GM19324 (cell line): ENCODE data around the gene EFNA5.
"Not testable (repeated sequence)": the region's sequence is repeated elsewhere in the genome, so short reads cannot be mapped to it uniquely, and the experiment has no call there.

Source experiments
- ATAC-seq: cut with Tn5 transposase; IDR thresholded peaks from one replicate; pipeline ENCODE4 v1.9.1; 2021; ENCODE audit warnings: mild to moderate bottlenecking, moderate library complexity; ENCODE audit not compliant: unreplicated experiment, low FRiP score

Gene EFNA5

DNA sequence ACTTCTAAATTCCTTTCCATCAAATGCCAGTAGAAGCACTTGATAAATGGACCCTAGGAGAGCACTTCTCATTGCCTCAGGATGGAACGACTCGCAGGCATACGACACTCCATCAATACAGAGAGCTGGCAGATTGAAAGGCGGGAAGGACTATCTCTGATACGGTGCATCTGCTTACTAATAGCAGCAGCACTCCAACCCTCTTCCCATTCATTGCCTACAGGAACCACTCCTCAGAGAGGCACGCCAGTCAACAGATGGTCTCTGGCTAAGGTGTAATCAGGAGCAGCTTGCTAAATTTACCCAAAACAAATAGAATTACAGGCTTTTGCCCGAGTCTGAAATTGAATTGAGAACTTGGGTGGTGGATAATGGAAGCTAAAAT, 168.1 kb downstream of the EFNA5 start:
- no peak for ATAC-seq

DNA sequence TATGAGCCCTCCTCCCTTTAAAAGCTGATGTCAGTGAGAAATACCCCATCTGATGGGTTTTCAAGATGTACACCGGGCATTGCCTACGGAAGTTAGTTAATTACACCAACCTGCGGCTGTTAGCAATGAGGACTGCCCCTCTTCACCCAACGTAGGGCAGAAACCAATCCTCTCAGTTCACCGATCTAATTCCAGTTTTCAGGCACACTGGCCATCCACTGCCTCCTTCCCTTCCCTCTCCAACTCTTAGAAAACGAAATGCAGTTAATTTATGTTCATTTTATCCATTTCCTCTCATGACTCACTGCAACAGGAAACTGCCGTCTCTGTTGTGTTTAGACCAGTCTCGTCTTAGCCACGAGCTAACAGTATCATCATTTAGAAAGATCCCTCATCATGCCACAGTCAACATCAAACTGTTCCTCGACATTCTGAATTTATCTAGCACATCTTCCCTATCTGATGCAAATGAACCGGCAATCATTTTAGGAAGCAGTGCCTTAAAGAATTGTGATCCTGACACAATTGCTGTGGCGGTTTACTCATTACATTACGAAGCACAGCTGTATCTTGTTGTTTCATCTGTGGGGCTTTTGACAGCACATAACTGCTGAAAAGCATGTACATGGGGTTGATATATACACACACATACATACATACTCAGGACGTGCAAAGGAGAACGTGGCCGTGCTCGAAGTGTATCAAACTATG, 168.6 kb downstream of the EFNA5 start:
- no peak for ATAC-seq

DNA sequence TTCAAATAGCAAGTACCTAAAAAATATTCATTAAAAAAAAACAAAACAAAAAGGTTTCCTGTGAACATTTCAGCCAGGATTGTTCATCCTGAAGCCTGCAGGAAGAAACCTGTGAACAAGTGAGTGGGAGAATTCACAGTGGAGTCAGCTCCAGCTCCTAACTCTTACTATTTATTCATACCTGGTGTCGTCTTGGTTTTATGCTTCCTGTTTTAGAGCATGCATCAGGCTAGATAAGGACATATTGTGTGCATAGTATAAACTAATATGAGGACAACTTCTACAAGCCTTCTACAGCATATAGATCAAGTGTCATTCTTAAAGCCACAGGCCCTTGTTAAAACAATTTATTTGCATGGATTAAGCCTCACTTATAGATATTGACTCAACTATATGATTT, 169.9 kb downstream of the EFNA5 start:
- no peak for ATAC-seq

DNA sequence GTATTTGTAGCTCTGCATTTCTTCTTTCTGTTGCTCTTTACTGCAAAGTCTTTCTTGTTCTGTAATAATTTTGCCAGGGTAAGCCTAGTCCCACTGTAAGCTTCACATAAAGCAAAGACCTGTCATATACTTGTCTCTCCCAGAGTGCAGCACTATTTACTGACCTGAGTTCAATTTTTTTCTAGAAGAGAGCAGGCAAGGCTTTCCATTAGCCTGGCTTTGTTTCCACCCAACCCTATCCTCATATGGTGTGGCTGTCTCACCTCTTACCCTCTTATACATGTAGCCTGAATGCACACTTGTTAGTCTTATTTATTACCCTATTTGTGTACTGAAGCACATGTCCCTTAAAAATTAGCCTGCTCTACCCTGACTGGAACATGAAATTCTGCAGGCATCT, 170.4 kb downstream of the EFNA5 start:
- ATAC-seq, result no peak

DNA sequence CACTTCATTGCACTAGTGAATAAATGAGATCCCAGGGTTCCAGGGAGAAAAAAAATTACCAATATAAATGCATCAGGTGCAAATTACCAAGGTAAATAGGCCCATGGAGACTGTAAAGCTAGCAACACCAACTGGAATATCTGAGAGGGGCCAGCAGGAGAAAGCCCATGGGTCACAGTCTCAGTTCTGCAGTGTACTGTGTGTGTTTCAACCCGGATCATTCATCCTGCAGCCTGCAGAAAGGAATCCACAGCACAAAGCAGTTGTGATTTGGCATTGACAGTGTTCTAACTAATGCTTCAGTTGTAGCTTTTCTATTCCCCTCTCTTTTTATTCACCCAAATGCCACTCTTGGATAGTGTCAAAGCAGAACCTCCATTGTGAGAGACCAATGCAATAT, 171.0 kb downstream of the EFNA5 start:
- no peak for ATAC-seq

DNA sequence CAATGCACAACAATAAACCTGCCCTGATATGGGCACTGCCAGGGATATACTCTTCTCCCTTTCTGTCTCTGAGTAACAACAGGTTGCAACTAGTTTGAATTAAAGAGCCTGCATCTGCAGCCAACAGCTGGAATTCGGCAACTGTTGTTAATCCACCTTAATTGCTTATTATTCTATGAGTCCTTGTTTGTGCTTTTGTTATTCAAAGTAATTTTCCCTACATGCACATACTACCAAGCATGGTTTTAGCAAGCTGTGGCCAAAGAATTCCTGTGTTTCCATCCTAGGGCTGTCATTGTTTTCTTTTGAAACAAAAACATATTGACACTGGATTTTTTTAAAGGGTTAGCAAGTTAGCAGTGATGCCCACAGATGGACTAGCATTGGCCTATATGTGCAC, 171.5 kb downstream of the EFNA5 start:
- no peak for ATAC-seq

DNA sequence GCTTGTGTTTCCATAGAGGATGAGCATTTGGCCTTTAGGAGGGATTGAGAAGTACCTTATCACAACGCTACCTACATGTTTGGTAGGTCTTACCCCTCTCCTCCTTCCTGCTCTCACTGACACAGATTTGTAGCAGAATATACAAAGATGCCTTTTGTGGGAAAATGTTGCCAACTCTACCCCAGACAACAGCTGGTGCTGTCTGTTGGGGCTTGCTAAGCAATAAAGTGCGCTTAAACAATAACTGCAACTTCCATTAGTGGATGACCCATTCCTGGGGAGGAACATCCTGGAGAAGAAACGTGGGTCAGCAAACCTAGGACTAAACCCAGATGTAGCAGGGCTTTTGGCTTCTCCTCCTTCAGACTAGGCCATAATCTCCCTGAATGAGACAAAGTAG, 174.3 kb downstream of the EFNA5 start:
- ATAC-seq, result no peak

DNA sequence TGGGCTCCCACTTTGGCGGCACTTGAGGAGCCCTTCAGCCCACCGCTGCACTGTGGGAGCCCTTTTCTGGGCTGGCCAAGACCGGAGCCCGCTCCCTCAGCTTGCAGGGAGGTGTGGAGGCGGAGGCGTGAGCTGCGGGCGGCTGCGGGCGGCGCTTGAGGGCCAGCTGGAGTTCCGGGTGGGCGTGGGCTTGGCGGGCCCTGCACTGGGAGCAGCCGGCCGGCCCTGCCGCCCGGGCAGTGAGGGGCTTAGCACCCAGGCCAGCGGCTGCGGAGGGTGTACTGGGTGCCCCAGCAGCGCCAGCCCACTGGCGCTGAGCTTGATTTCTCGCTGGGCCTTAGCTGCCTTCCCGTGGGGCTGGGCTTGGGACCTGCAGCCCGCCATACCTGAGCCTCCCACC, 176.6 kb downstream of the EFNA5 start:
- ATAC-seq, result not testable (repeated sequence)

DNA sequence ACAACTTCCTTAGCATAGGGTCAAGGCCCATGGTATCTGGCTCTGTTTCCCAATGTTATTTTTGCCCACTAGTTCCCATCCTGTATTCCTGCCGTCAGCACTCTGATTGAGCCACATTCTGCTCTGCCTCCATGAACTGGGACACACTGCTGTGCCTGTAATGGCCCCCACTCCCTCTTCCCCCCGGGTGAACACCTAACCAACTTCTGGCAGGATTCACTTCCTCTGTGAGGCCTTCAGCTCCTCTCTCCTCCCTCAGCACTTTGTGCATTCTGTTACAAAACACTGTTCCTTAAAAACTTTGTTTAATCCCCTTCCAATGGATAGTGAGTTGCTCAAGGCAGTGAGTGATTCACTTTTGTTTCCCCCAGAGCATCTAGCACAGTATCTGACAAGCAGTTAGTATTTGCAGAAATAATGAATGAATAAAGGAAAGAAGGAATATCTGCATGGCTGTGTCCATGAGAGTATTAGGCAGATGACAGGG, 183.6 kb downstream of the EFNA5 start:
- no peak for ATAC-seq

DNA sequence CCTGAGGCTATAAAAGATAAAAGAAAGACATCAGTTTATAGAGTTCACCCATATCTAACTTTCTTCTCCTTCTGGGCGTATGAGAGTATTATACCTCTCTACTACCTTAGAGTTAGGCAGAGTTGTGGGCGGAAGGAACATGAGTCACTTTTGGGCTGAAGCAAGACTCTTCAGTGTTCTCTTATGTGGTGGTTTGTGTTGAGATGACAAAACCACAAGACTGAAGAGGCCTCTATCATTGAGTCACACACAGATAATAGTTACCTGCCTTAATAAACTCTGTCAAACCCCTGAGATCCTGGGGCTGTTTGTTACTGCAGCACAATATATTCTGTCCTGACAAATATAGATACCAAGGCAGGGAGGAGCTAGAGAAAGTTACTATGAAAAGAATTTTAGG, 184.2 kb downstream of the EFNA5 start:
- ATAC-seq, result peak; percentile 58

DNA sequence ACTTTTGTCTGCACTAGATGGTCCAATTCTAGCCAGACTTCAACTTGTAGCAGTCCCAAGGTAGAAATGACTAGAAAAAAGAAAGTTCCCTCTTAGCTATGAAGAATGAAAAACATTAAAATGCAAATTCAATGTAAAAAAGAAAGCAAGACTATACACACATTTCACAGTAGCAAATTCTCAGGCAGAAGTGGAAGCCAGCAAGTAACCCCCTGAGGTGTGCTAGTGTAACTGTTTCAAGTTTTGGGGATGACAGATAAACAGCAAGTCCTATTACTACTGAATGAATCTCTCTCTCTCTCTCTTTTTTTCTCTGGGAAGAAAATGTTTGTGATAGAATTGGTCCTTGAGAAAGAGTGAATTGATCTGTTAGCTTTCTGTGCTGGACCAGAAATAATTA, 185.6 kb downstream of the EFNA5 start:
- ATAC-seq, result no peak

DNA sequence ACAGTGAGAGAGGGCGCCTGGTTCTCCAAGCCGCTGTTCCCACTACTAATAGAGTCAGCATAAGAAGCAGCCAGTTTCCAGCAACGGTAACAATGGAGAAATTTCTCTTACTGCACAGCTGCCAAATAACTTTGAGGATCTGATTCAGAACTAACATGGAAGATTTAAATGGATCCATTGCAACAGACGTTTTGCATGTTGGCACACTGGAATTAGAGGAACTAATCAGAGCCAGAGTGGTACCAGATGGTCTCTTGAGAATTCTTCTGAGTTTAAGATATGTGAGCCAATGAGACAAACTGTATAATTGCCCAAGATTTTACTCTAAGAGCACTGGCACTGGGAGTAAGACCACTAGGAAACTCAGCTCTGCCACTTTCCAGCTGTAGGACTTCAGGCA, 186.5 kb downstream of the EFNA5 start:
- ATAC-seq, result no peak

DNA sequence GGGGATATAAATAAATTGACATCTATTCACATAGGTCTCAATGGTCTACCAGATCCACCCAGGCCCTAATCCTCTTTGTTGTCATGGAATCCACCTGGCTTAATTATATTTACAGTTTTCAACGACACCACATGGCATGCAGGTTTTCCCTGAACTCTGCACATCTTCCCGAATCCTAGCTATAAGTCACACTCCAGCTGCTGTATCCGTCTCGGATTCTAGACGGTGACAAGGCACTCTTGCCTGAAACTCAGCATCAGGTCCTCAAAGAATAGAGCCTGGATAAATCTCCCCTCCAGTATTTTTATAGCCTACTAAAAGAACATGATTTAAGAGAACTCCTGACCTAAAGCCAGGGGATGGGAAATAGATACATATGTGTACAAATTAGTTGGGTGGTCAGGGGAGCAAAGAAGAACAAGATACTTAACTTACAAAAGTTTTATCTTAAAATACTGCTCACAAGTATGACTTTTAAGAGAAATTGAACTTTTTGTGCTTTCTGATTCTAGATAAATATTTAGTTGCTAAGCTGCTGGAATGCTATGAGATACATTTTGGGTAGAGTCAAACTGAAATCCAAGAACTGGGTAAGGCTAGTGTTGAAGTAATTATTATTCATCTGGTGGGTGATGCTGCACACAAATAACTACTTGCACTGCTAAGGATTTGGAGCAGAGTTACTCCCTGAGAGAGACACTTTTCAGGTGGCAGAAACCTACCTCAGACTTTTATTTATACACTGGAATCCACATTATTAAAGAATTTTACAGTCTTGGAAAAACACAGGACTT, 187.3 kb downstream of the EFNA5 start:
- no peak for ATAC-seq

DNA sequence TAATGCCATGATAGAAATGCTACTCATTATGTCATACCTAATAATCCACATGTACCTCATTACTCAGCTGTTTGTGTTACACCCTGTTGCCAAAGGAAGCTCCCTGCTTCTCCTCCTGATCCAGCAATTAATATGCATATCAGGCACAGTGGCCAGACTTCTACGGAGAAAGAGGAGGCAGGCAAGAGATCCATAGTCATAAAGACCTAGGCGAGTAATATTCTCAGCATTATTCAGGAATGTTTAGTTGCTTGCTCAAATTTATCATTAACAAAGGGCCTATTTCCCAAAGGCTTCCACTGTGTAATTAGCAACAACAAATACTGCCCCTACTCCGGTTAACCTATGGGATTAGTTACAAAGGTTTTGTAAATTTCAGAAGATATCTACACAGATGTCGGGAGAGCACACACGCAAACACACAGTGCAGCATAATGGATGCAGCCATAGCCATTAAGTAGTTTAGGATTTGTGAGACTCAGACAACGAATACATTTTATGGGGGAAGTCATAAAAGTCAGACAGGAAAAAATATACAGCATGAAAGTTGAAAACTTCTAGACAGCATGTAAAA, 192.6 kb downstream of the EFNA5 start:
- no peak for ATAC-seq

DNA sequence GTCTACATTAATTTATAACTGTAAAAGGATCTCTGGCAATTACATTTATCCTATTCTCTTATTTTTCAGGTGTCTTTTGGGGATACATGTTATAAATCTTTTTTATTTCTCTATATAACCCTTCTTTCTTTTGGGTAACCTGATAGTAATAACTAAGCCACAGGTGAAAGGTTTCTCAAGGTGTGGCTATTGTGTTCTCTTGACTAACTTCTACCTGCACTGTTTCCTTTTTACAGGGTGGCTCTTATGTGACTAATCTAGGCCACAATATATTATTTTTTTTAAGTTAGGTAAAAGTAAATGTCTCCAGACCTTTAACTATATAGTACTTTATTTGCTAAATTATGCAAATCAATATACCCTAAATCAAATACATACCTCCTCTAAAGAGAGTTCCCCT, 193.2 kb downstream of the EFNA5 start:
- no peak for ATAC-seq

DNA sequence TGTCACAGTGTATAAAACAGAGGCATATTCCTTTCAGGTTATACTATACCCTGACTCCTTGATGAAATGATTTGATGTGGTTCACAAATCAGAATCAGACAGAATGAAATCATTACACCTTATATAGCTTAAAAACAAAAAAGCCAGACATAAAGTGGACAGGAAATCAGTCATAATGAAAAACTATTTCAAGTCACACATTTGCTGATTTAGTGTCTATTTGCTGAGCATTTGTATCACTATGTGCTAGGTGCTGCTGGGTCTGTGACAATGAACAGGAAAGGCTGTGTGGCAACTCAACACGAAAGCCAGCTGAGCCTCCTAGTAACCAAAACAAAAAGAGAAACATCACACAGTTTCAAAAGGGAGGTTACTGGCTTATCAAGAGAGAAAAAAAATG, 194.0 kb downstream of the EFNA5 start:
- peak; percentile 83 for ATAC-seq

DNA sequence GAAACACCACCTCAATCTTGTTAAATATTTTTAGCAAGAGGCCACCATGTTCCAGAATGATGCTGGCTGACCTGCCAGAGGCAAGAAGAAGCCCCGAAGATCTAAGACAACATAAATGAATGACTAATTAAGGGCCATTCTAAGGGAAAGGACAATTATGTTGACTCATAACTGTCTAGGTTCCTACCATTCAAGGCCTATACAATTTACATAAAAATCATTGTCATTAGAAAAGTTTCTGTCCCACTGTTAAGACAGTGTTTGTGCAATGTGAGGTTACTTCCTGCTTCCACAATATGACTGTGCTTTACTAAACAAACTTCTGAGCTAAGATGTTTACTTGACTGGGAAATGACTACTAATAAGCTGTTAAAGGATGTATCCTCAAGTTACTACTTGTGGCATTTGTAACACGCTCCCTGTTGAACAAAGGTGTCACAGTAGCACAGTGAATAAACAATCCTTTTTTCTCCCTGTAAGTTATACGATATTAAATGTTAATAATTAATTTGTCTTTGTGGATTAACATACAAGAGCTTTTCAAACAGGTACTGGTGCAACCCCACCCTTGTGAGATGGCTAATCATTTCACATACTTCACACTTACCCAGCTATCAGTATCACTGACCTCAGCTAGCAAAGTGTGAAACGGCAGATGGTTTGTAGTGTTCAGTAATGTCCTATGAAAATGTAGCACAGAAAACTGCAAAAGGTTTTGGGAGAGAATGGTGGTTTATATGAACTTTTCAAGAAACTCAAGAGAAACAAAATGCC, 195.8 kb downstream of the EFNA5 start:
- peak; percentile 65 for ATAC-seq

DNA sequence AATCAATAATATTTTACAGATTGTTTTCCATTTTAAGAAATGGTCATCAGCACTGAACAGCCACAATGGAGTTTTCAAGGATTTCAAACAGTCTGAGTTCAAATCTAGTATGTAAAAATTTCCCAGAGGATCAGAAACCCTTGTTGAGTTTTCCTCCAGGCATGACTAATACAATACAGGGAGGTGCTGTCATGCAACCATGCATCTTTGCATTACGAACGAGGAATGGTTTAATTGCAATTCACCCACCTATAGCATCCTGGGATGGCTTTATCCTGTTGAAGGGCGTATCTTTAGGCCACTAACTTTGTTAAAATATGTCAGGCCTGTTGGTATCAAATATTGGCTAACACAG, 196.4 kb downstream of the EFNA5 start:
- no peak for ATAC-seq

DNA sequence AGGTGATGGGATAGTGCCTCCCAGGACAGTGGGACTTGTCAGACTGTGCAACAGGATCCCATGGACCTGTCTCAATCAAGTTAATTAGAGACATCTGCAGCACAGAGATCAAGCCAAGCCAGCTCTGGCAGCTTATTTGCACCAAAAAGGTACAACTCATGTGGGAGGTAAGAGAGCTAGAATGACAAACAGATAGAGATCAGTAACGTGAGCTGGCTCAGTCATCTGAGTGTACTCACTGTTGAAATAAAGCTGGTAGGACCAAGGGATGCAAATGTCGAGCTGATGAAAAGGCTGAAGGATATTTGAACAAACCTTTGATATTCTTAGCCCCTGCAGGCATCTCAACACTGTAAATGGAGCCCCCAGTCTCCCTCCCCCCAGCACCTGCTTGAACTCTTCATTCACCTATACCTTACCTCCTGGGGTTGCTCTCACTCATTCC, 198.1 kb downstream of the EFNA5 start:
- no peak for ATAC-seq

DNA sequence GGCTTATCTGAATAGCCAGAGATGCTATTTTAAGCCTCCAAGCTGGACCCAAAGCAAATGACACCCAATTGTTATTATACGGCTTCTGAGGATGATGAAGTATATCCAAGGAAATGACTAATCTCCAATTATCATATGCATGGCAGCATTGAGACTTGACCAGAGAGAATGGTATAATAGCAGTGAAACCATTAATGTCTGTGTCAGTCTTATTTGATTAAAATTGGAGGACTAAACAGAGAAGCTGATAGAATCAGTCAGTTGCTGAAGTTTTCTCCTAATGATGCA, 200.5 kb downstream of the EFNA5 start:
- ATAC-seq, result no peak
